Motor neuron (in vitro differentiated cells): ENCODE results near the gene RXRA. TPM values are rescaled to one million over a fixed set of nuclear protein-coding genes. Genes with fewer than 3 reads are reported as not detected.

Source experiments
- ATAC-seq, 8 experiments: fragments of 200-7000 bp; cut with Tn5 transposase; replicated peaks in 6 of 8; 2 replicates each; pipeline ENCODE4 v1.8.0; 2021; ENCODE audit warnings: mild to moderate bottlenecking in 8 of 8, moderate library complexity in 8 of 8
- H3K27ac ChIP-seq, 2 donors: fragments of 250-450 bp; sonication (Bioruptor Pico); 2 replicates each; pipeline ENCODE4 v1.9.0; 2021; ENCODE audit warnings: antibody characterized with exemption in 2 of 2, mild to moderate bottlenecking in 2 of 2, moderate library complexity in 1 of 2
- H3K4me1 ChIP-seq, 2 donors: fragments of 250-450 bp; sonication (Bioruptor Pico); replicated peaks in 1 of 2; 2 replicates each; pipeline ENCODE4 v1.6.1; 2021; ENCODE audit warnings: antibody characterized with exemption in 2 of 2, mild to moderate bottlenecking in 2 of 2, moderate library complexity in 1 of 2
- H3K4me3 ChIP-seq, 5 donors: fragments of 250-450 bp; sonication (Bioruptor Pico); 2 replicates each; pipeline ENCODE4 v1.9.0; 2021; ENCODE audit warnings: antibody characterized with exemption in 5 of 5, mild to moderate bottlenecking in 5 of 5, moderate library complexity in 4 of 5
- WGBS, 10 experiments: fragments of 450-650 bp; shearing (Covaris generic); methylation state at CpG; one replicate each; pipeline ENCODE4 v1.0.0; 2022; 5-methylcytosine and 5-hydroxymethylcytosine counted together
- in situ Hi-C, 9 experiments: fragments of 400-800 bp; cut with MboI; loops; one replicate each; pipeline ENCODE4 v1.15.0; 2021; ENCODE audit warnings: low sequenced_read_pairs in 9 of 9, low pct_unique_long_range_greater_than_20kb in 2 of 9; ENCODE audit not compliant: unreplicated experiment in 9 of 9
- total RNA-seq, 8 experiments: library from RNA; unstranded; fragments of 300-600 nt; gene quantifications; 2 replicates each; pipeline versions ENCODE4 v1.2.3 to v1.2.4, GENCODE V29; 2022

Gene RXRA
- total RNA-seq, 8 experiments from 2014 or later: 10.2 to 20.7 (median 13.3) TPM

DNA sequence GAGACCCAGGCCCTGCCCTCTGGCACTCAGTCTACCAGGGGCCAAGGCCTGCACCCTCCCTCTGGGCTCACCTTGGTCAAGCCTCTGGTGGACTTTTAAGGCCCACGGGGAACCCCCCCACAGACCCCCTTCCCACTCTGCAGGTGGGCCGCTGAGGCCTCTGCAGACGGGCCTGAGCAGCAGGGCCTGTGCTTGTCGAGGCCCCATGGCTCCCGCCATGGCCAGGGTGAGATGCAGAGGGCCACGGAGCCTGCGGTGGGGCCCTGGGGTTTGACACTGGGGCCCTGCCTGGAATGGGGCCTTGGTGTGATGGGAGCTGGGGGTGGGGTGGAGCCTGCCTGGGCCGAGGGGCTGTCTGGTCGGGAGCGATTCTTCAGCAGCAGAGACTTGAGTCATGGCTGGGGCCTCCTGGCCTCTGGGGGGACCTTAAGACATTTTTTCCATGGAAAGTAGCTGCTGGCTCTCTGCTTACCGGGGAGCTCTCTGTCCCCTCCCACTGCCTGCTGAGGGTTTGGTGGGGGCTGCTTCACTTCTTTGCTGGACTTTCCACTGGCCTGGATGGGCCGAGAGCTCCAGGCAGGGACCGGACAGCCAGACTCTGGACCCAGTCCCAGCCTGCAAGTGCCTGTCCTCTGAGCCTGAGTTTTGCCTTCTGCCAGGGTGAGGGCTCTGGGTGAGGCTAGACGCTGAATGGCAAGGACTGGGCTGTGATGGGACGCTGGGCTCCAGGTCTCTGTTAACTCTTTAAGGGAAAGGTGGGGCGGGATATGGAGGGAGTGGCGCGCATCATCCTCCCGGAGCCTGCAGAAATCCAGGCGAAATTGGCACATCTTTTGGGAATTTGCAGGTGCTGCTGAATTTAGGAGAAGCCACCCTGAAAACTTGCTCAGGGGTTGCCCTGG lies 132.2 kb downstream of the RXRA start:
- Histone ChIP-seq H3K4me1 (peaks cover 4 to 21% of the 10 kb centered on the region in 2 donors), H3K4me3 (no peak overlapping the region), H3K27ac (no peak overlapping the region)
- WGBS, 10 experiments: 60 to 100% (median 68%) methylated on average over 1 to 6 of the region's 20 CpGs; no CpG with 5 or more reads in 3 of the 10 experiments
- ATAC-seq: peak in 3 of 8 experiments; percentile 9 to 23 (median 17)
- in situ Hi-C loops: loop anchor here in 3 of 9 experiments (25.0 kb wide), 3 partner anchors 179 to 279 kb away; partner anchors contain the start of gene COL5A1 (in 1 of the 3)

- 46 to 100% (median 83%) methylated on average over 2 of the region's 9 CpGs; no CpG with 5 or more reads in 7 of the 10 experiments for WGBS, 10 experiments
- in situ Hi-C loops: loop anchor here in 3 of 9 experiments (25.0 kb wide), 3 partner anchors 178 to 278 kb away; partner anchors contain the start of gene COL5A1 (in 1 of the 3)
- no peak overlapping the region for H3K27ac ChIP-seq
- ATAC-seq: no peak
- H3K4me3 ChIP-seq: no peak overlapping the region
- H3K4me1 ChIP-seq: peaks cover 4 to 20% of the 10 kb centered on the region in 2 donors
Observed at GRCh38 chr9:134459164-134459563, 132.9 kb downstream of the RXRA start.

- H3K4me3 ChIP-seq: no peak overlapping the region
- H3K27ac ChIP-seq: no peak overlapping the region
- WGBS, 10 experiments: 100% methylated on average over 4 of the region's 10 CpGs; no CpG with 5 or more reads in 9 of the 10 experiments
- ATAC-seq: no peak
- H3K4me1 ChIP-seq: peaks cover 4 to 16% of the 10 kb centered on the region in 2 donors
- in situ Hi-C loops: loop anchor here in 3 of 9 experiments (25.0 kb wide), 3 partner anchors 178 to 278 kb away; partner anchors contain the start of gene COL5A1 (in 1 of the 3)
Observed at GRCh38 chr9:134459573-134459972, 133.3 kb downstream of the RXRA start.

- H3K4me3 ChIP-seq: no peak overlapping the region
- peaks cover 4 to 13% of the 10 kb centered on the region in 2 donors for H3K4me1 ChIP-seq
- ATAC-seq: no peak
- WGBS, 10 experiments: 71 to 100% (median 77%) methylated on average over 1 to 6 of the region's 12 CpGs; no CpG with 5 or more reads in 5 of the 10 experiments
- in situ Hi-C loops: loop anchor here in 3 of 9 experiments (25.0 kb wide), 3 partner anchors 177 to 277 kb away; partner anchors contain the start of gene COL5A1 (in 1 of the 3)
- no peak overlapping the region for H3K27ac ChIP-seq
Observed at GRCh38 chr9:134460206-134460605, 134.0 kb downstream of the RXRA start.

- H3K4me1 ChIP-seq: peaks cover 4 to 13% of the 10 kb centered on the region in 2 donors
- WGBS, 10 experiments: 80 to 100% methylated on average over 1 to 2 of the region's 5 CpGs; no CpG with 5 or more reads in 8 of the 10 experiments
- ATAC-seq: no peak
- in situ Hi-C loops: loop anchor here in 3 of 9 experiments (25.0 kb wide), 3 partner anchors 176 to 276 kb away; partner anchors contain the start of gene COL5A1 (in 1 of the 3)
- no peak overlapping the region for H3K27ac ChIP-seq
- H3K4me3 ChIP-seq: no peak overlapping the region
Observed at GRCh38 chr9:134460896-134461295, 134.6 kb downstream of the RXRA start.

DNA sequence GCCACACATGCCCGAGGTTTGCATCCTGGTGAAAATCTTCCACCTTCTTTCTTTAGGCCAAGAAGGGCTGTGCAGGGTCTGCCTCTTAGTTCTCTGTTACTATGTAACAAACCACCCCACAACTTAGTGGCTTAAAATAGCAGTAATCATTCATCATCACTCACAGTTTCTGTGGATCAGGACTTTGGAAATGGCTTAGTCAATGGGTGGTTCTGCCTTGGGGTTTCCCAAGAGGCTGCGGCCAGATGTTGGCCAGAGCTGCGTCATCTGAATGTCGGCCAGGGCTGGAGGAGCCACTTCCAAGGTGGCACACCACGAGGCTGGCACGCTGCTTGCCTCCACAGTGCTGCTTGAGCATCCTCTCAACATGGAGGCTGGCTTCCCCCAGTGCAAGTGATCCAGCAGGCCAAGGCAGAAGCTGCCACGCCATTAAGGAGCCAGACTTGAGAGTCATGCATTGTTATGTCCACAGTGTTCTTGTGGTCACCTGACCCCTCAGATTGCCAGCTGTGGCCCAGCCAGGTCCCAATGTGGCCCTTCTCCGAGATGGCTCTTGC lies 135.2 kb downstream of the RXRA start:
- no peak overlapping the region for H3K4me3 ChIP-seq
- no peak overlapping the region for H3K27ac ChIP-seq
- peaks cover 4 to 7% of the 10 kb centered on the region in 2 donors for H3K4me1 ChIP-seq
- WGBS, 10 experiments: 67 to 100% (median 86%) methylated on average over 1 to 5 of the region's 8 CpGs; no CpG with 5 or more reads in 4 of the 10 experiments
- in situ Hi-C loops: loop anchor here in 3 of 9 experiments (25.0 kb wide), 3 partner anchors 176 to 276 kb away; partner anchors contain the start of gene COL5A1 (in 1 of the 3)
- ATAC-seq: no peak

- no peak for ATAC-seq
- no peak overlapping the region for H3K4me3 ChIP-seq
- peaks cover 3 to 4% of the 10 kb centered on the region in 2 donors for H3K4me1 ChIP-seq
- WGBS, 10 experiments: 21 to 85% (median 68%) methylated on average over 2 to 5 of the region's 13 CpGs; no CpG with 5 or more reads in 6 of the 10 experiments
- no peak overlapping the region for H3K27ac ChIP-seq
- in situ Hi-C loops: loop anchor here in 3 of 9 experiments (25.0 kb wide), 3 partner anchors 175 to 275 kb away; partner anchors contain the start of gene COL5A1 (in 1 of the 3)
Observed at GRCh38 chr9:134462318-134462717, 136.1 kb downstream of the RXRA start.

GRCh38 chr9:134463280-134463679 lies 137.0 kb downstream of the RXRA start:
- Histone ChIP-seq H3K4me1 (peaks cover 3% of the 10 kb centered on the region in 2 donors), H3K27ac (no peak overlapping the region), H3K4me3 (no peak overlapping the region)
- 100% methylated on average over 1 of the region's 7 CpGs; no CpG with 5 or more reads in 9 of the 10 experiments for WGBS, 10 experiments
- ATAC-seq: no peak
- in situ Hi-C loops: loop anchor here in 3 of 9 experiments (25.0 kb wide), 3 partner anchors 174 to 274 kb away; partner anchors contain the start of gene COL5A1 (in 1 of the 3)

DNA sequence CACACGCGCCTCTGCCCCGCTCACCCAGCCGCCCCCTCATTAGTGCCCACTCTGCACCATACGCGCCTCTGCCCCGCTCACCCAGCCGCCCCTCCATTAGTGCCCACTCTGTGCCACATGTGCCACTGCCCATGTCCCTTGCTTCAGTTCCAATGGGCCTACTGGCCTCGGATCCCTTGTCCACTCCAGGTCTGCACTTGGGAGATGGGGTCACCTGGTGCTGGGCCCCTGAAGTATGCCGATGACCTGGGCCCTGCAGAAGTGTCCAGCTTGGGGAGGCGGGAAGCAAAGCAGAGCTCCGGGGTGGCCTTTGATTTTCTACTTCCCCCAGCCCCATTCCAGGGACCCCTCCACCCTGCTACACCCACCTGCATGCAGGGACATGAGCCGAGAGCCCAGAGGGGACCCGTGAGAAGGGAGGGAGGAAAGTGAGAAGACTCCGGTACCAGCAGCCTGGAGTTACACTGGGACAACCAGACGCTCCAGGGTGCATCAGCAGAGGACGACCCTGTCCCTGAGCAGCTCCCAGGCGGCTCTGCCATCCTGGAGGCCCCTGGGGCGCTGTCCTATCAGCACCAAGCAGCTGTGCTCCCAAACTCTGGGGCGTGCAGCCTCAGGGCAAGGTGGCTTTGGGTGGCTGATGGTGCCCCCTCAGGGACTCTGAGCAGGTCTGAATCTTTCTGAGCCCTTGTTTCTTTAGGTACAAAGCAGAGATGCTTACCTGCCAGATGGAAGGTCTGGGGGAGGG lies 140.8 kb downstream of the RXRA start:
- in situ Hi-C loops: loop anchor here in 3 of 9 experiments (25.0 kb wide), 3 partner anchors 170 to 270 kb away; partner anchors contain the start of gene COL5A1 (in 1 of the 3)
- Histone ChIP-seq H3K27ac (no peak overlapping the region), H3K4me3 (no peak overlapping the region), H3K4me1 (no peaks in the 10 kb centered on the region)
- 20 to 83% (median 58%) methylated on average over 1 to 2 of the region's 20 CpGs; no CpG with 5 or more reads in 6 of the 10 experiments for WGBS, 10 experiments
- ATAC-seq: peak in 3 of 8 experiments; percentile 12 to 36 (median 22)

GRCh38 chr9:134468358-134468757 lies 142.1 kb downstream of the RXRA start:
- WGBS, 10 experiments: 50 to 100% methylated on average over 1 to 2 of the region's 9 CpGs; no CpG with 5 or more reads in 8 of the 10 experiments
- in situ Hi-C loops: loop anchor here in 3 of 9 experiments (25.0 kb wide), 3 partner anchors 169 to 269 kb away; partner anchors contain the start of gene COL5A1 (in 1 of the 3)
- ATAC-seq: no peak
- H3K4me1 ChIP-seq: no peaks in the 10 kb centered on the region
- no peak overlapping the region for H3K27ac ChIP-seq
- no peak overlapping the region for H3K4me3 ChIP-seq

GRCh38 chr9:134469041-134469875 lies 143.0 kb downstream of the RXRA start:
- no peak overlapping the region for H3K4me3 ChIP-seq
- H3K4me1 ChIP-seq: no peaks in the 10 kb centered on the region
- in situ Hi-C loops: loop anchor here in 3 of 9 experiments (25.0 kb wide), 3 partner anchors 168 to 268 kb away; partner anchors contain the start of gene COL5A1 (in 1 of the 3)
- ATAC-seq: peak in 6 of 8 experiments; percentile 13 to 79 (median 32)
- 7 to 69% (median 60%) methylated on average over 1 to 11 of the region's 22 CpGs; no CpG with 5 or more reads in 3 of the 10 experiments for WGBS, 10 experiments
- H3K27ac ChIP-seq: no peak overlapping the region
